ENCODE results near the gene POLR3B. TPM values are rescaled to one million over a fixed set of nuclear protein-coding genes. Genes with fewer than 3 reads are reported as not detected.

The POLR3B gene
- total and polyA plus RNA-seq, 2 of the 8 experiments (the other 6 are each of a cell fraction or from before 2014, with no cell fraction given), result 5.0 to 13.2 TPM

DNA sequence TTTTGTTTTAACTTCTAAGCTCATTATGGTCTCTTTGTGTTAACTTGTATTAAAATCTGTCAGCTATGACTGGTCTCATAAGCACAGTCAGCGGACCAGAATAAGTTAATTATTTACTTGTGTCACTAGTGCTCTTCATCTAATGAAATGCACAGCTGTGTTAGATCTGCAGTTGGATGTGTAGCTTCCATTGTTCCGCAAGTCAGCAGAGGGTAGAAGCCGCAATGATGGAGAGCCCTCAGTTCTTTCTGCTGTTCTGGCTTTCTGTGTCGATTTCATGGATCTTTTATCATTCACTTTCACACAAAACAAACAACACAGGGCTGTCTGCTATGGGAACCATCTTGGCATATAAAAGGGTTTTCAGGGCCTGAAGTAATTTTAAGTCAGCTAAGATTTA lies 136.0 kb downstream of the POLR3B start:
- Histone ChIP-seq H3K79me1 (ENCODE audit: low read depth, low read length) (no peaks in the 10 kb centered on the region), H3K4ac (replicated peaks; ENCODE audit: insufficient read length, low read depth, low read length) (no peak overlapping the region), H2BK5ac (ENCODE audit: low read depth, low read length) (no peak overlapping the region), H3K4me1 (replicated peaks in 1 of 4; ENCODE audit: control insufficient read depth in 3 of 4, insufficient read depth in 4 of 4, low read length in 3 of 4) (peaks cover 0 to 4% (median 0%) of the 10 kb centered on the region in 4 experiments; a peak in 3 of 7 replicates), H3K4me2 (ENCODE audit: insufficient read depth in 1 of 2, low read depth in 2 of 2, low read length in 2 of 2) (no peak overlapping the region), H3K27ac (ENCODE audit: low read depth, low read length) (no peak overlapping the region), H2AK5ac (ENCODE audit: low read depth, low read length) (no peak overlapping the region), H4K20me1 (replicated peaks in 1 of 2; ENCODE audit: control insufficient read depth in 1 of 2, insufficient read depth in 2 of 2, low read length in 2 of 2) (no peaks in the 10 kb centered on the region), H3K18ac (ENCODE audit: extremely low read depth, low read length) (no peak overlapping the region), H2BK12ac (ENCODE audit: low read depth, low read length) (no peak overlapping the region), H3K56ac (replicated peaks; ENCODE audit: insufficient read length, low read depth, low read length) (no peak overlapping the region), H2AFZ (ENCODE audit: low read length) (no peak overlapping the region), H3K9ac (replicated peaks in 1 of 4; ENCODE audit: extremely low read depth in 1 of 4, low read depth in 3 of 4, low read length in 3 of 4) (no peak overlapping the region), H4K8ac (ENCODE audit: extremely low read depth, insufficient read depth, low read length) (no peak overlapping the region), H3K4me3 (ENCODE audit: extremely low read depth in 1 of 4, insufficient read depth in 2 of 4, low read depth in 3 of 4, low read length in 4 of 4) (no peak overlapping the region), H3K23ac (ENCODE audit: insufficient read length) (no peak overlapping the region), H4K5ac (ENCODE audit: insufficient read length, low read depth, low read length) (no peak overlapping the region), H3K79me2 (ENCODE audit: control insufficient read depth in 1 of 2, insufficient read depth in 2 of 2, low read length in 2 of 2) (no peaks in the 10 kb centered on the region), H3K36me3 (ENCODE audit: control insufficient read depth in 2 of 4, insufficient read depth in 4 of 4, low read length in 3 of 4) (no peaks in the 10 kb centered on the region), H3K23me2 (ENCODE audit: low read depth, low read length) (no peaks in the 10 kb centered on the region), H3K27me3 (replicated peaks in 1 of 4; ENCODE audit: control insufficient read depth in 3 of 4, extremely low read depth in 1 of 4, insufficient read depth in 3 of 4, low read length in 3 of 4) (no peaks in the 10 kb centered on the region), H2BK15ac (ENCODE audit: low read length) (no peak overlapping the region), H3K9me3 (ENCODE audit: insufficient read depth in 2 of 2, low read depth in 1 of 2, low read length in 1 of 2) (no peaks in the 10 kb centered on the region), H2BK20ac (ENCODE audit: low read length) (no peak overlapping the region), H3K14ac (ENCODE audit: insufficient read length) (no peak overlapping the region), H2BK120ac (replicated peaks; ENCODE audit: low read depth, low read length) (no peak overlapping the region), H4K91ac (replicated peaks; ENCODE audit: insufficient read length, low read length) (no peak overlapping the region)
- 82% methylated on average over 4 of the region's 4 CpGs; no CpG with 5 or more reads in 1 of the 2 experiments for WGBS, 2 experiments (ENCODE audit: extremely low coverage in 1 of 2, insufficient coverage in 1 of 2, insufficient read length in 1 of 2, insufficient replicate concordance in 2 of 2, low coverage in 1 of 2, low lambda C conversion rate in 2 of 2, missing lambda C conversion rate in 1 of 2)
- TF ChIP-seq ZNF274 (IDR thresholded peaks at IDR 0.05; ENCODE audit: borderline replicate concordance, extremely low read depth, low read length) (no peak), FOSL1 (IDR thresholded peaks at IDR 0.05; ENCODE audit: insufficient read depth, low read depth, low read length) (no peak)
- CTCF ChIA-PET (ENCODE audit: partially characterized antibody), result interaction anchor here (0.6 to 1.6 kb wide), 3 partner anchors 10 to 426 kb away, joined by 3 to 4 read pairs (median 3); no protein-coding TSS in a partner anchor
- DNase-seq (ENCODE audit: low read depth in 1 of 2, low spot score in 2 of 2) (no peak), FAIRE-seq (no peak)
- POLR2A ChIA-PET (ENCODE audit: partially characterized antibody), result no interaction called here

Measured in H1 (cell line).